ENCODE measurements around the gene CADPS2. TPM values are rescaled to one million over a fixed set of nuclear protein-coding genes. Genes with fewer than 3 reads are reported as not detected.

CADPS2 gene
- total and polyA plus RNA-seq, 2 of the 8 experiments (the other 6 are each of a cell fraction or from before 2014, with no cell fraction given): 8.9 to 22.3 TPM

- TF ChIP-seq SIRT6 (IDR thresholded peaks at IDR 0.05; ENCODE audit: low read length) (no peak), CHD2 (IDR thresholded peaks at IDR 0.05; ENCODE audit: low read length) (no peak), POU5F1 (IDR thresholded peaks at IDR 0.05; ENCODE audit: low read depth, low read length) (no peak), EP300 (IDR thresholded peaks at IDR 0.05; ENCODE audit: borderline replicate concordance in 1 of 2, low read depth in 2 of 2, low read length in 2 of 2) (peak in 1 of 2 experiments; percentile 53; a peak in 1 of 3 replicates), BACH1 (IDR thresholded peaks at IDR 0.05; ENCODE audit: low read length) (no peak), BCL11A (IDR thresholded peaks at IDR 0.05; ENCODE audit: low read depth in 2 of 2, low read length in 2 of 2) (peak; percentile 55 to 61), ZNF274 (IDR thresholded peaks at IDR 0.05; ENCODE audit: borderline replicate concordance, extremely low read depth, low read length) (no peak), HDAC2 (IDR thresholded peaks at IDR 0.05; ENCODE audit: borderline replicate concordance in 1 of 2, low read depth in 2 of 2, low read length in 2 of 2) (no peak), TCF12 (IDR thresholded peaks at IDR 0.05; ENCODE audit: low read depth, low read length) (0 out of 2 replicates have a peak, but pooled peaks have one; percentile 54)
- TF ChIP-seq, protein P1, sequence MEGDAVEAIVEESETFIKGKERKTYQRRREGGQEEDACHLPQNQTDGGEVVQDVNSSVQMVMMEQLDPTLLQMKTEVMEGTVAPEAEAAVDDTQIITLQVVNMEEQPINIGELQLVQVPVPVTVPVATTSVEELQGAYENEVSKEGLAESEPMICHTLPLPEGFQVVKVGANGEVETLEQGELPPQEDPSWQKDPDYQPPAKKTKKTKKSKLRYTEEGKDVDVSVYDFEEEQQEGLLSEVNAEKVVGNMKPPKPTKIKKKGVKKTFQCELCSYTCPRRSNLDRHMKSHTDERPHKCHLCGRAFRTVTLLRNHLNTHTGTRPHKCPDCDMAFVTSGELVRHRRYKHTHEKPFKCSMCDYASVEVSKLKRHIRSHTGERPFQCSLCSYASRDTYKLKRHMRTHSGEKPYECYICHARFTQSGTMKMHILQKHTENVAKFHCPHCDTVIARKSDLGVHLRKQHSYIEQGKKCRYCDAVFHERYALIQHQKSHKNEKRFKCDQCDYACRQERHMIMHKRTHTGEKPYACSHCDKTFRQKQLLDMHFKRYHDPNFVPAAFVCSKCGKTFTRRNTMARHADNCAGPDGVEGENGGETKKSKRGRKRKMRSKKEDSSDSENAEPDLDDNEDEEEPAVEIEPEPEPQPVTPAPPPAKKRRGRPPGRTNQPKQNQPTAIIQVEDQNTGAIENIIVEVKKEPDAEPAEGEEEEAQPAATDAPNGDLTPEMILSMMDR (IDR thresholded peaks at IDR 0.05; ENCODE audit: control extremely low read depth in 1 of 3, insufficient read depth in 1 of 3, low read depth in 1 of 3, low read length in 3 of 3): no peak
Observed at GRCh38 chr7:122767339-122767738, 118.9 kb downstream of the CADPS2 start (continued).

All from H1 (cell line).